Measurements from ENCODE around the gene ZNFX1.
"Not testable (repeated sequence)": the region's sequence is repeated elsewhere in the genome, so short reads cannot be mapped to it uniquely, and the experiment has no call there.

Gene ZNFX1

DNA sequence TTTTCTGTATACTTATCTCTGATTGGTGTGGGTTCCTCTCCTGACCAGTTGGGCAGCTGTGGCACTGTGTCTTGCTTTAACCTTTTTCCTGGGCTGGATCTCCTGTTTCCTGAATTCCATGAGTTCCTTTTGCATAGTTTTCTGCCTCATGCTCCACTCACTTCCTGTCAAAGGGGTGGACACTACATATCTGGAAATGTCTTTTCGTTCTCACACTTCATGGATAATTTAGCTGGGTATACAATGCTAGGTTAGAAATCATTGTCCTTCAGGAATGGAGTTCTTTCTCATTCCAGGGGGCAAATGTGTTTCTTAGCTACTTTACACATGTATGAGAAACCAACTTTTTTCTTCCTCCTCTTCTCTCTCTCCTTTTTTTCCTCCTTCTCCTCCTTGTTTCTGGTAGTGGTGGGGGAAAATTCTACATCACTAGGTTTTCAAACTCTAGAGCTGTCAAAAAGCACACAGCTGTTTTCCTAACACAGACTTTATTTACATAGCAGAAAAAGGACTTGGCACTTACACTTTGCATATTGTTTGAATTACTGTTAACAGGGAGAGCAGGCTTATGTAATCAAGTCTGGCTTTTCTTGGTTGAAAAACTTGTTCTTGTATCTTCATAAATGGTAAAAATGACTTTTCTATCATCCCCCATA is 67.6 kb downstream of the ZNFX1 start:
- DNase-seq (ENCODE audit: low spot score) = no peak

DNA sequence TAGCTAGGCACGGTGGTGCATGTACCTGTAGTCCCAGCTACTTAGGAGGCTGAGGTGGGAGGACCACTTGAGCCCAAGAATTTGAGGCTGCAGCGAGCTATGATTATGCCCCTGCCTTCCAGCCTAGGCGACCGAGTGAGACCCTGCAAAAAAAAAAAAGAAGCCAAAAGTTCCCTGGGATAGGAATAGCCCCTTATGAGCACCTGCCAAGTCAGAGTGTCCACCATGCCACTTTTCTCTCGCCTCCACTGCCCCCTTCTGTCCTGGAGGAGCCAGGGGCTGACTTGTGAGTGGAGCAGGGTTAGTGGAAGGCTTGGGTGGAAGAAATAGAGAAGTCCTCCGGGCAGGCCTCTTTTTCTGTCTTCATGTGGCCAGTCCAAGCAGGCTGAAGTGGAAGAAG is 70.8 kb downstream of the ZNFX1 start:
- no peak for DNase-seq (ENCODE audit: low spot score)

DNA sequence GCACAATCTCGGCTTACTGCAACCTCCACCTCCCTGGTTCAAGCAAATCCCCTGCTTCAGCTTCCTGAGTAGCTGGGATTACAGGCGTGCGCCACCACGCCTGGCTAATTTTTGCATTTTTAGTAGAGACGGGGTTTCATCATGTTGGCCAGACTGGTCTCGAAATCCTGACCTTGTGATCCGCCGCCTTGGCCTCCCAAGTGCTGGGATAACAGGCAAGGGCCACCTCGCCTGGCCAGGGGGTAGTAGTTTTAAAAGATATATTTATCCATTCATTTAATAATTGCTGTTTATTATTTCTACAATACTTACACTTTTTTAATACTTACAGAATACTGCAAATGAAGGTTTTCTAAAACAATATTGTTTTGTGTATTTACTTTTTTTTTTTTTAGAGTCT is 74.1 kb downstream of the ZNFX1 start:
- DNase-seq (ENCODE audit: low spot score) = no peak

DNA sequence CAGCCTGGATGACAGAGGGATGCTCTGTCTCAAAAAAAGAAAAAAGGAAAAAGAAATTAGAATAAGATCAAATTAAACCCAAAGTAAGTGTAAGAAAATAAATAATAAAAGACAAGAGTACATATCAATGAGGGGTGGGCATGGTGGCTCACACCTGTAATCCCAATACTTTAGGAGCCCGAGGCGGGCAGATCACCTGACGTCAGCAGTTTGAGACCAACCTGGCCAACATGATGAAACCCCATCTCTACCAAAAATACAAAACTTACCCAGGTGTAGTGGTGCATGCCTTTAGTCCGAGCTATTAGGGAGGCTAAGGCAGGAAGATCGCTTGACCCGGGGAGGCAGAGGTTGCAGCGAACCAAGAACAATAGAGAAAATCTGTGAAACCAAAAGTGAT is 74.8 kb downstream of the ZNFX1 start:
- no peak for DNase-seq (ENCODE audit: low spot score)

DNA sequence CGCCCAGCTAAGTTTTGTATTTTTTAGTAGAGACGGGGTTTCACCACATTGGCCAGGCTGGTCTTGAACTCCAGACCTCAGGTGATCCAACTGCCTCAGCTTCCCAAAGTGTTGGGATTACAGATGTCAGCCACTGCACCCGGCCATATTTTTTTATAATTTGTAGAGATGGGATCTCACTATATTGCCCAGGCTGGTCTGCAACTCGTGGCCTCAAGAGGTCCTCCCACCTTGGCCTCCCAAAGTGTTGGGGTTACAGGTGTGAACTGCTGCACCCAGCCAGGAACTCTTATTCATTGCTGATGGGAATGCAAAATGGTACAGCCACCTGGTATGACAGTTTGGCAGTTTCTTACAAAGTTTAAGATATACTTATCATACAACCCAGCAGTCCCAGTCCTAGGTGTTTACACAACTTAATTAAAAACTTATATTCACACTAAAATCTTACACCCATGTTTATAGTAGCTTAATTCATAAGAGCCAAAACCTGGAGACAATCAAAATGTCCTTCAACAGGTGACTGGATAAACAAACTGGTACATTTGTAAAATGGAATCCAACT is 78.0 kb downstream of the ZNFX1 start:
- no peak for DNase-seq (ENCODE audit: low spot score)

DNA sequence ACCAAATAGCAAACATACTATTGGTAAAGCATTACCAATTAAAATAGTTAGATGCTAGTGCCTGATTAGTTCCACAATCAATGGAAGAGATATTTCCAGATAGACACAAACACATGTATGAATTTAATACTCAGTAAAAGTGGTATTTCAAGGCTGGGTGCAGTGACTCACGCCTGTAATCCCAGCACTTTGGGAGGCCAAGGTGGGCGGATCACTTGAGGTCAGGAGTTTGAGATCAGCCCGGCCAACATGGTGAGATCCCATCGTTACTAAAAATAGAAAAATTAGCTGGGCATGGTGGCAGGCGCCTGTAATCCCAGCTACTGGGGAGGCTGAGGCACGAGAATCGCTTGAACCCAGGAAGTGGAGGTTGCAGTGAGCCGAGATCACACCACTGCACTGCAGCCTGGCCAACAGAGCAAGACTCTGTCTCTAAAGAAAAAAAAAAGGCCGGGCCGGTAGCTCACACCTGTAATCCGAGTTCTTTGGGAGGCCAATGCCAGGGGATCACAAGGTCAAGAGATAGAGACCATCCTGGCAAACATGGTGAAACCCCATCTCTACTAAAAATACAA is 84.8 kb downstream of the ZNFX1 start:
- DNase-seq (ENCODE audit: low spot score) = not testable (repeated sequence)

Data from activated CD4-positive, alpha-beta T cell treated with anti-CD3 and anti-CD28 coated beads, Interleukin-2, Interleukin-4, amounts not matched to agents 100 ng/mL and 50 ng/mL, durations not matched to agents 16 hours and 8 hours (primary cell).